AG04449 (cell line): Measurements from ENCODE around the gene PRRC2C.
"Not testable (repeated sequence)": the region's sequence is repeated elsewhere in the genome, so short reads cannot be mapped to it uniquely, and the experiment has no call there.

Experiments
- CTCF ChIA-PET: fragments of 350-600 bp; formaldehyde crosslinking; extraction: SDS; loops from one replicate; lab custom pipeline; 2021; ENCODE audit warnings: antibody characterized with exemption; lab: Yijun Ruan, JAX
- POLR2A ChIA-PET: fragments of 400-600, 350-600 bp; formaldehyde crosslinking; extraction: SDS; loops from one replicate; lab custom pipeline; 2020; ENCODE audit warnings: antibody characterized with exemption, inconsistent platforms; lab: Yijun Ruan, JAX
- DNase-seq: peaks from one replicate; pipeline ENCODE4 v3.0.0-alpha.2; 2010; ENCODE audit warnings: low read depth, low spot score
- H3K4me3 ChIP-seq: 2 replicates; pipeline ENCODE4 v1.5.1; 2011; ENCODE audit warnings: low read depth, mild to moderate bottlenecking, control low read depth, low read length
- CTCF ChIP-seq: IDR thresholded peaks from one replicate; pipeline ENCODE4 v1.5.1; 2011; ENCODE audit warnings: mild to moderate bottlenecking, moderate library complexity, low read length, control low read depth, inconsistent platforms; ENCODE audit not compliant: insufficient read depth; ENCODE audit errors: missing control alignments

PRRC2C gene

GRCh38 chr1:171610385-171610784 is 125.1 kb downstream of the PRRC2C start:
- ChIA-PET POLR2A (no interaction called here), CTCF (no interaction called here)

GRCh38 chr1:171611306-171611705 is 126.0 kb downstream of the PRRC2C start:
- ChIA-PET CTCF (no interaction called here), POLR2A (no interaction called here)
- no peak overlapping the region for H3K4me3 ChIP-seq
- DNase-seq = peak; percentile 17
- TF ChIP-seq CTCF = no peak

More at GRCh38 chr1:171610385-171610784, 125.1 kb downstream of the PRRC2C start:
- no peak for TF ChIP-seq CTCF
- no peak overlapping the region for H3K4me3 ChIP-seq
- DNase-seq = no peak

- no peak overlapping the region for H3K4me3 ChIP-seq
- no peak for DNase-seq
- ChIA-PET CTCF (no interaction called here), POLR2A (no interaction called here)
- TF ChIP-seq CTCF = no peak
Observed at GRCh38 chr1:171613282-171613681, 128.0 kb downstream of the PRRC2C start.

- DNase-seq, H3K4me3 ChIP-seq, POLR2A ChIA-PET: not testable (repeated sequence)
- CTCF ChIA-PET = interaction anchor here (1.6 to 1.7 kb wide), 2 partner anchors 29 kb away, joined by 5 to 6 read pairs; no protein-coding TSS in a partner anchor
Observed at GRCh38 chr1:171615122-171615906, 130.0 kb downstream of the PRRC2C start.

- POLR2A ChIA-PET = no interaction called here
- CTCF ChIA-PET = interaction anchor here (1.6 kb wide), 1 partner anchor 28 kb away, joined by 5 read pairs; no protein-coding TSS in a partner anchor
- no peak overlapping the region for H3K4me3 ChIP-seq
- DNase-seq = no peak
- no peak for TF ChIP-seq CTCF
Observed at GRCh38 chr1:171616586-171616985, 131.3 kb downstream of the PRRC2C start.

- no peak for TF ChIP-seq CTCF
- ChIA-PET POLR2A (no interaction called here), CTCF (interaction anchor here (0.7 kb wide), 1 partner anchor 16 kb away, joined by 3 read pairs; no protein-coding TSS in a partner anchor)
- no peak for DNase-seq
- no peak within 1 kb of the TSS for H3K4me3 ChIP-seq
Observed at GRCh38 chr1:171622152-171622462, 136.8 kb downstream of the PRRC2C start, which contains the start of gene MYOCOS. Gene MYOCOS (plus strand): TSS chr1:171622243. CDS start chr1:171623884, 1,641 bp downstream.
